HG03045 (cell line): ENCODE results near the gene PLCD1.
"Not testable (repeated sequence)": the region's sequence is repeated elsewhere in the genome, so short reads cannot be mapped to it uniquely, and the experiment has no call there.

ENCODE experiments used
- ATAC-seq: cut with Tn5 transposase; IDR thresholded peaks from one replicate; pipeline ENCODE4 v1.9.1; 2021; ENCODE audit warnings: mild to moderate bottlenecking, moderate library complexity; ENCODE audit not compliant: unreplicated experiment

Gene PLCD1

GRCh38 chr3:38029400-38030125, at the start of gene PLCD1:
PLCD1 (minus strand) TSS chr3:38029642; CDS start chr3:38029539, 103 bp downstream.
- no peak for ATAC-seq

- ATAC-seq = not testable (repeated sequence)
Observed at GRCh38 chr3:38077073-38077472, 47.6 kb upstream of the PLCD1 start.

DNA sequence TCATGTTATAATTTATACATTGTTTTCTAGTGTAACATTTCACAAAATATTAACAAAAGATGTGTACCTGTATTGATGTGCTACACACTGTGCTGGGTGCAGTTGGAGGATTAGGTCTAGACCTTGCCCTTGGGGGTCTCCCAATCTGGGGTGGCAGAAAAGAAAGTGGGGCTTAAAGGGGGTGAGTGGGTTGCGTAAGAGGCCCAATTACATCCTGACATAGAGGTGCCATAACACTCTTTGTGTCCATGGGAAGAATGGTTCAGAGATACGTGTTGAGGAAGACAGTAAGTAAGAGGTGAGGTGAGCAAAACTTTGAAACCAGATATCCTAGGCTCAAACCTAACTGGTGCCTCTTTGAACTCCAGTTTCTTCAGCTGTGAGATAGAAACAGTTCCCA, 40.6 kb upstream of the PLCD1 start:
- no peak for ATAC-seq

DNA sequence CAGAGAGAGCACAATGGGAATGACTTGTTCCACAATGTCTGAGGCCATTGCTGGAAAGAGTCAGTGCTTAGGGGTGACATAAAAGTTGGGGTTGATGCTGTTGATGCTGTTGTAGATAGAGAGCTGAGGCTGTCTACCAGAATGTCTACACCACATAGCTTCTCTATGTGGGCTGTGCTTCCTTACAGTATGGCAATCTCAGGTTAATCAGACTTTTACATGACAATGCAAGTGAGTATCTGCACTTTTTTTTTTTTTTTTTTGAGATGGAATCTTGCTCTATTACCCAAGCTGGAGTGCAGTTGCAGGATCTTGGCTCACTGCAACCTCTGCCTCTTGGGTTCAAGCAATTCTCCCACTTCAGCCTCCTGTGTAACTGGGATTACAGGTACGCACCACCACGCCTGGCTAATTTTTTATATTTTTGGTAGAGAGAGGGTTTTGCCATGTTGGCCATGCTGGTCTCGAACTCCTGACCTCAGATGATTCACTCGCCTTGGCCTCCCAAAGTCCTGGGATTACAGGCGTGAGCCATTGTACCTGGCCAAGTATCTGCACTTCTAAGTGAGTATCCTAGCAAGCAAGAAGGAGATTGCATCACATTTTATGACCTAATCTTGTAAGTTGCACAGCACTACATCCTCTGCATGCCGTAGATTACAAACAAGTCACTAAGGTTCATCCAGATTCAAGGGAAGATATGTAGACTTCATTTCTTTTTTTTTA, 38.2 kb upstream of the PLCD1 start:
- ATAC-seq = no peak

DNA sequence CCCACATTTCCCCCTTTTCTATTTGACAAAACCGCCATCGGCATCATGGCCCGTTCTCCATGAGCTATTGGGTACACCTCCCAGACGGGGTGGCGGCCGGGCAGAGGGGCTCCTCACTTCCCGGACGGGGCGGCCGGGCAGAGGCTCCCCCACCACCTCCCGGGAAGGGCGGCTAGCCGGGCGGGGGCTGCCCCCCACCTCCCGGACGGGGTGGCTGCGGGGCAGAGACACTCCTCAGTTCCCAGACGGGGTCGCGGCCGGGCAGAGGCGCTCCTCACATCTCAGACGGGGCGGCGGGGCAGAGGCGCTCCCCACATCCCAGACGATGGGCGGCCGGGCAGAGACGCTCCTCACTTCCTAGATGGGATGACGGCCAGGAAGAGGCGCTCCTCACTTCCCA, 35.0 kb upstream of the PLCD1 start:
- ATAC-seq = not testable (repeated sequence)

DNA sequence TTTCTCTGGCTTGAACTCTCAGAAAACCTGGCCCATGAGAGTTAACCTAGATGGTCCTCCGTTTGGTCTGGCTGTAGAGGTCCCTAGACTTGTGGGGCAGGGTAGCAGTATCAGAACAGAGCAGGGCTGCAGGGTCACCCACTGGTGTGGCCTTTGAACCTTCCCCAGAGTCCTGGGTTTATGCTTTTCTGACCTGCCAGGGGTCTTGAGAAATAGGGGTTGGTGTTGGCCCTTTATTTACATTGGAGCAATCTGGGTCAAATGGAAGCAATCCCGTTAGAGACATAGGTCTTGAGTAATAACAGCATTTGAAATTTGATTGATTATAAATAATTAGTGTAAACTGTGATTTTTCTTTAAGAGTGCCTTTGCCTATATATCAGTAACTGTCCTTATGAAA, 33.4 kb upstream of the PLCD1 start:
- no peak for ATAC-seq

DNA sequence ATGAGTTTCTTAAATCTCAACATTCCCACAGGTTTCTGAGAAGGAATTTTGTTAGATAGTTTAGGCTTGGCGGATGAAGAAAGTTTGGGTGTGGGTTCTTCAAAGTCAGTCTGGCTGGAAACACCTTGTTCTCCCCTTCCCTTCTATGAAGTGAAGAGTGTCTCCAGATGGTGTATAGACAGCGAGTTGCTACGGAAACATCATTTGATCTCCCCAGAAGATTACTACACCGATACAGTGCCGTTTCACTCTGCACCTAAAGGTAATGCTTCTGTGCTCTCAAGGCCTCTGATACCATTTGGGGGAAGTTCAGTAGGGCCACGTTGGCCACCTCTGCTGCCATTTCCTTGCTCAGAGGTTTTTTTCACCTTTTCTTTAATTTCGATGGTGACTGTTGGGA, 30.1 kb upstream of the PLCD1 start:
- ATAC-seq = no peak

- ATAC-seq = no peak
Observed at GRCh38 chr3:38059148-38059547, 29.7 kb upstream of the PLCD1 start.

DNA sequence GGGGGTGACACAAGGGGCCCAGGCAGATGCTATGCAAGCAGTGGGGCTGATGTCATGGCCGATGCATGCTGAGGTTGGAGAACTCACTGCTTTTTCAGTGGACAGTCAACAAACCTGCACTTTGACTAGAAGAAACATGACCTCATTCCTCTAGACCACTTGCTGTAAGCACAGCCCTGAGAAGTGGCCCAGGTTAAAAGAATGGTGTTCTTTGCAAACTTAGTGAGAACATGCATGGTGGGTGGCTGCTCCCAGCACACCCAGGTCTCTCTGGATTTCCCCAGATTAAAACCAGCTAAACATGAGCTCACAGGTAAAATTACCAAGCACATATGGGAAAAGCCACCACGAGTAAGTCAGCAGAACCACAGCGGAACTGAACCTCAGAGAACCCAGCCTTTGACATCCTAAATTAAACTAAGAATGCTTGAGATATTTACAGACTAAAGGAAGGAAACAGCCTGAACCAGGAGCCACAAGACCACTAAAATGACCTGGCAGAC, 25.1 kb upstream of the PLCD1 start:
- ATAC-seq = no peak

- not testable (repeated sequence) for ATAC-seq
Observed at GRCh38 chr3:38053813-38054498, 24.5 kb upstream of the PLCD1 start.

- ATAC-seq = not testable (repeated sequence)
Observed at GRCh38 chr3:38053286-38053685, 23.8 kb upstream of the PLCD1 start.

DNA sequence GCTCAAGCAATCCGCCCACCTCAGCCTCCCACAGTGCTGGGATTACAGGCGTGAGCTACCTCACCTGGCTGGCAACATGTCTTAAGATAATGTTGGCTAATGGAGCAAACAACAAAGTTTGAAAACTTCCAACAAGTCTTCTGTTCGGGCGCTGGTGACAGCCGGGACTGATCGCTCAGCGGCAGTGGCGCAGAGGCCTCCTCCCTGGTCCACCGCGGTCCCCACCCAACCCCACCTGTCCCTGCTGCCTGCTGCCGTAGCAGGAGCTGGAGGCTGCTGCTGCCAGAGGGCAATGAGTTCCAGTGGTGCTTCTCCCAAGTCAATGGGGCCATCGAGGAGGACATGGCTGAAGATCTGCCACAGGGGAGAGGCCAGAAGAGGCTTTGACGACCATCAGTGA, 21.7 kb upstream of the PLCD1 start:
- no peak for ATAC-seq

GRCh38 chr3:38049358-38050126, 20.1 kb upstream of the PLCD1 start:
- no peak for ATAC-seq

DNA sequence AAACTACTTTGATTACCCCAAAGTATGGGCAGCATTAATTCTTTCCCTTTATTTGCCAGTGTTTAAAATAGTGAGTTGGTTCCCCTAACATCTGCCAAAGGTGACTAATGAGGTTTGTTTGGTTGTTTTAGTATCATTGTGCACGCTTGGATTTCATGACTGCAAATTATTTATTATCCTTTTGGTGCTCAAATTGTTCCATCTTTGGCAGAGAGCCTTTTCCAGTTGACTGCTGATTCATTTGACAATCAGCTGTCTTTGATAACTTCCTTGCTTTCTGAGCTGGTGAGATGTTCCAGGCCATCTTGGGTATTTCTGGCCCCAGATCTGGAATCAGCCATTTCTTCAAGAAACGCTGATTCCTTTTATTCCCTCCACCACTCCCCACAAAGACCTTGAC, 18.5 kb upstream of the PLCD1 start:
- ATAC-seq = no peak

DNA sequence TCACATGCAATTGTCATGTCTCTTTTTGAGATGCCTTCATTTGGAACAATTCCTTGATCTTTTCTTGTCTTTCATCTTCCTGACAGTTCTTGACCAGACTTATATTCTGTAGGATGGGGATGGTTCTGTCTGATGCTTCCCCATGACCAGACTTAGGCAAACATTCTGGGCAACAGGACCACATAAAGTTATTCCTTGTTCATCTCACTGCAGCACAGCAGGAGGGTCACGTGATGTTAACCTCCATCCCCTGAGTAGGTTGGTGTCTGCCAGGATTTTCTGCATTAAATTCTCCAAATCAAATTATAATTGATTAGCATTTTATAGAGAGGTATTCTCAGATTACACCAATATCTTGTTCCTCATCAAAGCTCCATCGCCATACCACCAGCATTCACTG, 17.4 kb upstream of the PLCD1 start:
- ATAC-seq = no peak

GRCh38 chr3:38046027-38046426, 16.6 kb upstream of the PLCD1 start:
- ATAC-seq = no peak

- no peak for ATAC-seq
Observed at GRCh38 chr3:38043486-38043885, 14.0 kb upstream of the PLCD1 start.

GRCh38 chr3:38040401-38040800, 11.0 kb upstream of the PLCD1 start:
- ATAC-seq = no peak

DNA sequence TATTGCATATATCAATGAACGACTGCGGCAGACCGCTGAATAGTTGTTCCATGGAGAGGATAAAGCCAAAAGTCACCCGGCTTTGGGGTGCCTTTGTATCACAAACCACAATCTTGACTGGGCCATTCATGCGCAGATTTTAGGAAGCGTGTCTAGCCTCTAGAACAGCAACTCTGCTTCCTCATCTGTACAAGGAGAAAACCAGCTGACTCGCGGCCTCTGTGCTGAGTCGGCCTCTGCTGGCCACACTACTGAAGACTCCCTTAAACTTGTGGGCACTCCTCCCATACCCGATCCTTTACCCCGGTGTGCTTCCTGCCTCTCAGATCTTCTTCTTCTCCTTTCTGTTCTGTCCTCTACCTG, 10.4 kb upstream of the PLCD1 start:
- peak; percentile 42 for ATAC-seq

DNA sequence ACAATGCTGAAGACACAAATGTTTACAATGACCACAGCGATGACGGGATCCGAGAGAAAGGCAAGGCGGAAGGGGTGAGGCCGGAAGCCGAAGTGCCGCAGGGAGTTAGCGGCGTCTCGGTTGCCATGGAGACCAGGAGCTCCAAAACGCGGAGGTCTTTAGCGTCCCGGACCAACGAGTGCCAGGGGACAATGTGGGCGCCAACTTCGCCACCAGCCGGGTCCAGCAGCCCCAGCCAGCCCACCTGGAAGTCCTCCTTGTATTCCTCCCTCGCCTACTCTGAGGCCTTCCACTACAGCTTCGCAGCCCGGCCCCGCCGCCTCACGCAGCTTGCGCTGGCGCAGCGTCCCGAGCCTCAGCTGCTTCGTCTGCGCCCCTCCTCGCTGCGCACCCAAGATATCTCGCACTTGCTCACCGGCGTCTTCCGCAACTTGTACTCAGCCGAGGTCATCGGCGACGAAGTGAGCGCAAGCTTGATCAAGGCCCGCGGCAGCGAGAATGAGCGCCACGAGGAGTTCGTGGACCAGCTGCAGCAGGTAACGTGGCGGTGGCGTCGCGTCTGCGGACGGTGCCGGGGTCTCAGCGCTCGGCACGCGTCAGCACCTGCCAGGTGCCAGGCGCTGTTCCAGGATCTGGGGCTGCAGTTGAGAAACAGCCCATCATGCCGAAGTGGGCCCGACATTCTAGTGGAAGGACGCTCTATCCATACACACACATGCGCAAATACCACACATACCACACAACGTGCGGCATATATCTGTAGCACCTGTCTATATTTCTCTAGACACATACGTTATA, 9.9 kb upstream of the PLCD1 start, which contains the start of gene DLEC1:
TSS of gene DLEC1 (plus strand) at position 108 of the 798 bp plus-strand sequence. CDS start at position 126, 18 bp downstream.
- ATAC-seq = peak; percentile 86
